ENCODE data around the gene LANCL3.
"Not testable (repeated sequence)": the region's sequence is repeated elsewhere in the genome, so short reads cannot be mapped to it uniquely, and the experiment has no call there.

The LANCL3 gene

DNA sequence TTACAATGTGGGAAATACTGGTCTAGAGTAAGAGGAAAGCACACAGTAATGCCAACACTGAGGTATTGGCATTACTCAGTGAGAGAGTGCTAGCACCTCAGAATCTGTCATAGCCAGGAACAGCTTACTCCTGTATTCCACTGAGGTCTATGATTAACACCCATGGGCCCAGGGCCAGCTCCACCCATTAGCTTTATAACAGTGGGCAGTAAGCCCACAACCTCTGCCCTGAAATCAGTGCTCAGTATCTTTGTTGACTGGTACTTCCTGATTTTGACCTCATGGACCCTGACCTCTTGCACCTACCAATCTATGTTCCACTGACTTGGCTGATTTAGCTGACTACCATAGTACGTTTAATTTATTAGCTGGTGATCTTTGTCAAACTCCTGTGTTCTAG lies 56.1 kb downstream of the LANCL3 start:
- no peak for DNase-seq

DNA sequence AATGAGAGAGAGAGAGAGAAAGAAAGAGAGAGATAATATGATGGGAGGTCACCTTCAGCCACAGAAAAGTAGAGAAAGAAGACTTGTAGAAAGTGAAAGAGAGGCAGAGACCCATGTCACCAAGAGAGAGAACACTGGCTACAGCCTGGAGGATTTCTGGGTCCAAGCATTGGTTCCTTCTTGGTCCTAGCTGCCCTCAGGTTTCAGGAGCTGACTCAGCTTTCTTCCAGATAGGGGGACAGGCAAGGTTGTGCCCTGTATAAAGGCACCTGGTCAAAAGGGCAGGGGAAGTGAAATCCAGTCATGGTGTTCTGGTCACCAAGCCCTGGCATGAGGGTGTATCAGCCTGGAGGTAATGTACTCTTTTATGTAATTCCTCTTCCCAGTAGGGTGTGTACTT lies 66.6 kb downstream of the LANCL3 start:
- DNase-seq: no peak

DNA sequence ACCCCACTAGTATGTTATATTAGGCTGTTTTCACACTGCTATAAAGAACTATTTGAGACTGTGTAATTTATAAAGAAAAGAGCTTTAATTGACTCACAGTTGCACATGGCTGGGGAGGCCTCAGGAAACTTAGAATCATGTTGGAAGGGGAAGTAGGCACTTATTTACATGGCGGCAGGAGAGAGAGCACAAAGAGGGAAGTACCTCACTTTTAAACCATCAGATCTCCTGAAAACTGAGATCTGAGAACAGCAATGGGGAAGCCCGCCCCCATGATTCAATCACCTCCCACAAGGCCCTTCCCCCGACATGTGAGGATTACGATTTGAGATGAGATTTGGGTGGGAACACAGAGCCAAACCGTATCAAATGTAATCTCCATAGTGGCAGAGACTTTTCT lies 68.7 kb downstream of the LANCL3 start:
- DNase-seq: no peak

DNA sequence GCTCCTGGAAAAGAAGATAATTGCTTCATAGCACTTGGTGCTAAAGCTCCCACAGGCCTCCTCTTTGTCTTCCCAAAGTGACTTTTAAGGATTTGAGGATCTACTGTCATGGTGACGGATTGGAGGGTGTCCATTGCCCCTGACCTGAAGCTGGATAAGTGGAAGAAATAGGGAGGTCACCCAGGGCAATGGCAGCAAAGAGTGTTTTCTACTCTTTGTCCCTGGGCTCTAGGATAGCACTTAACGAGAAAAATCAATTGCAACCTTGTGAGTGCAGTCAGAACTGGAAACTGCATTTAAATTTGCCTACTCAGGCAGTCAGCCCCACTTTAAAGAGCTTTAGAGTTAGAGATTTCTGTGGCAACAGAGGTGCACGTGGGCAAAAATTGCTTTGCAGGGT lies 70.4 kb downstream of the LANCL3 start:
- DNase-seq: no peak

DNA sequence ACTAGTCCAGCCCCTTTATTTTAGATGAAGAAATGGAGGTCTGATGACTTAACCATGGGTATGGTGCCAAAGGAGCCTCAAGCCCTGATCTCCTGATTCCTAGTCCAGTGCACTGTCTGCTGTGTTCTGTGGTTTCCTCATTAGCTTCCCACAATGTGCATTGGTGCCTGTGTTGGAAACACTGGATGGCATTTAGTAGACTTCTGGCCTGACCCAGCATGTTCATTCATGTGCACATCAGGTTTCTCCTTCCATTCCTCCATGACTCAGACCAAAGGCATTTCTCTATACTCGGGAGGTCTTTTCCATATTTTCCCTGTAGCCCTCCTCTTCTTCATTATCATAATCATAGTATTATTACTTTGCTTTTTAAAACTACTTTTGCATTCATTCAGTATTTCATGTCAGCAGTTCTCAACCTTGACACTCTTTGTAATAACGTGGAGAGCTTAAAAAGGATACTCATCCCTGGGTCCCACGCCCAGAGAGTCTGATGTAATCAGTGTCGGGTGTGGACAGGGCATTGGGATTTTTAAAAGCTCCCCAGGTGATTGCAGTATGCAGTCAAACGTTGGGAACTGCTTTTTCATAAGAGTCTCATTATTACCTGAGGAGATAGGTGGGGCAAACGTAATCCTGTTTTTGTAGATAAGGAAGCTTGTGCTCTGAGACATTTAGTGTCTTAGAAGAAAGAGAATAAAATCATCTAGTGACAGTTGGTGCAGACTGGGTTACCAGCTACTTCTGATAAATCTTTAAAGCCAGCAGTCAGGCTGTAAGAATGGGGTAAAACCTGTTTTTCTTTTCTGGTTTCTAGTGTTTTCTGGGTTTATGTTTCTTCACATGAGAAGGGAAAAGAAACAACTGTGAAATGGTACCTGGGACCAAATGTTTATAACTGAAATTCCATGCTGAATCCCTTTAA lies 73.2 kb downstream of the LANCL3 start:
- DNase-seq: no peak

DNA sequence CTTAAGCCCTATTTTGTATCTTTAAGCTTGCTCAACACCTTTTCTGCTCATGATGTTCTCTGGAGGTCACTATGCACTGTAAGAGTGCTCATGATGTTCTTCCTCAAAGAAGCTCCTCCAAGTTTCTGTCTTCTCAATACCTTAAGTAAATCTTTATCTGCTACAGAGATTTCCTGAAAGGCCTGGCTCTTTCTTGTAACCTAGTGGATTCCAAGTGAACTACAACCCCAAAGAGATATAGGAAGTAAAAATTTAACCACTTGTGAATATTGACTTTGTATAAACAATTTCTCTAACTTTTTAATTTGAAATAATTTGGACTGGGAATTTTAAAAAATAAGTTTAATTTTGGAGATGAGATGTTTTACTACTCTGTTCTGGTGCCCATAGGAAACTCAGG lies 74.8 kb downstream of the LANCL3 start:
- DNase-seq: no peak

DNA sequence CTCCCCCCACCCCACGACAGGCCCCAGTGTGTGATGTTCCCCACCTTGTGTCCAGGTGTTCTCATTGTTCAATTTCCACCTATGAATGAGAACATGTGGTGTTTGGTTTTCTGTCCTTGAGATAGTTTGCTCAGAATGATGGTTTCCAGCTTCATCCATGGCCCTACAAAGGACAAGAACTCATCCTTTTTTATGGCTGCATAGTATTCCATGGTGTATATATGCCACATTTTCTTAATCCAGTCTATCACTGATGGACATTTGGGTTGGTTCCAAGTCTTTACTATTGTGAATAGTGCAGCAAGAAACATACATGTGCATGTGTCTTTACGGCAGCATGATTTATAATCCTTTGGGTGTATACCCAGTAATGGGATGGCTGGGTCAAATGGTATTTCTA lies 79.4 kb downstream of the LANCL3 start:
- not testable (repeated sequence) for DNase-seq

DNA sequence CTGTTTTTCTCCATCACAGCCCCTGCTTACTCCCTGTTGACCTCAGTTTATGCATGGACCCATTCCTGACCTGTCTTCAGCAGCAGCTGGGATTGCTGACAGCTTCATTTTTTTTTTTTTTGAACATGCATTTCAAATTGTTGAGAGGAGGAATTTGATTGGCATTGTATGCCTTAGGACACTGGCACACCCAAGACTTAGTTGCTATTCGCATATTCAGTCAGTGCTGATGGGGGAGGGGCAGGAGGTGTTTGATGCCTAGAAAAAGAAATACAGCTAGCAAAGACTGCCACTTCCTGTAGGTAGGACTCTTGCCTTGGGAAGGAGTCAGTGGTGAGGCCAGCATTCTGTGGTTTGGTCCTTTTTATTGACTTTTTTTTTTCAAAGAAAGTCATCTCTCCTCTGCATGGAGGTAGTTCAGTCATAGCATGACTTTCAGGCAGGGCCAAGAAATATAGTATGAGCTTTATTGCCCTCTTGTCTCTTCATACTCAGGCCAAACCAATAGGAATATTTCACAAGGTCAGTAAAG lies 80.5 kb downstream of the LANCL3 start:
- no peak for DNase-seq

DNA sequence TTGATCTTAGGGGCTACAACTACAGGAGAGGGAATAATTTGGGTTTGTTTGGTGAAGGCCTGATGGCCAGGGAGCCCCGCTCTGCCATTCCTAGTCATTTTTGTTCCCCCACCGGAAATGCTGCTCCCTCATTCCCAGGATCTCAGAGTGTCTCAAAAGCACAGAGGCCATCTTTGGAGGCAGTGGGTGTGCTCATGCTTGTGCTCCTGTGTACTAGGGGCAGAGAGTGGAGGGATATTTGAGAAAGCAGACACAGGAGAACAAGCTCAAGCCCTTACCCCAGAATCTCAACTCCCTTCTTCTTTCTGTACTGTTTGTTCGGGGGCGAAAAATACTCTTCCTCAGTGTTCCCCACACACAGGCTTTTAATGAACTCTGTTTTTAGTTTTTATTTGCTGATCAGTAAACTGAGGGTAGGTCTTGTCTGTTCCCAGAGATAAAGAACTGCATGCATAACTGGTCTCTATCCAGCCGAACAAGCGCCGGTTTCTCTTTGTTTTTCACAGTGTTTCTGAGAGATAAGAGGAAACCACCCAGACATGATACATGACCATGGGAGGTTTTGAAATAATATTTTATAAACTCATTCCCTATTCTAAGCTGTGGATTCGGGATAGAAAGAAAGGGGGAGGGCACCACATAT lies 81.2 kb downstream of the LANCL3 start:
- no peak for DNase-seq

DNA sequence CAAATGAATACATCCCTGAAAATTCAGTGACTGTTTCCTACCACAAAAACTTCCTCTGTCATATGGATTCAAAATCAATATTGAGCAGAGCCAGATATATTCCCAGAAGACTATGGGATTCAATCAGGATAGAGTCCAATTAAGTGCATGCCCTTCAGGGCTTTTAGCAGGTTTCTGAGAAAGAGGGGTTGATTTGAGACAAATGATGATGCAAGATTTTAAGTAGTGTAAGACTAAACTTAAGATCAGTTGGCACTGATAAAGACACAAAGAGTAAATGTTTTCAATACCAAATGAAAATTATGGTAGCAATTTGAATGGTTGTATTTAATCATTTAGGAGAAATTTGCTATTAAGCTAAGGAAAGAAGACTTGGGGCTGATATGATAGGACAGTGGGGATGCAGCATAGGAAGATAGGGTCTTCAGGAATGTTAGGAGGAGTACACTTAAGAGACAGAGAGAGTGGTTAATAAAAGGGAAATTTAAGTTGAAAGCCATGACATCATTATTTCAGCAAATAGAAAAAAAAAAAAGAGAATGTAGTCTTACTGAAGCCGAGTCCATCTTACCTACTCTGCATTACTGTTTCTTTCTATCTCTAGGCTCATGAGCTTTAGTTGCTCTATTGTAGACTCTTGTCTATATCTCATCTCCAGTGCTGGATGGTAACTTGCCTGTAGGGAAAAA lies 82.1 kb downstream of the LANCL3 start:
- DNase-seq: no peak

DNA sequence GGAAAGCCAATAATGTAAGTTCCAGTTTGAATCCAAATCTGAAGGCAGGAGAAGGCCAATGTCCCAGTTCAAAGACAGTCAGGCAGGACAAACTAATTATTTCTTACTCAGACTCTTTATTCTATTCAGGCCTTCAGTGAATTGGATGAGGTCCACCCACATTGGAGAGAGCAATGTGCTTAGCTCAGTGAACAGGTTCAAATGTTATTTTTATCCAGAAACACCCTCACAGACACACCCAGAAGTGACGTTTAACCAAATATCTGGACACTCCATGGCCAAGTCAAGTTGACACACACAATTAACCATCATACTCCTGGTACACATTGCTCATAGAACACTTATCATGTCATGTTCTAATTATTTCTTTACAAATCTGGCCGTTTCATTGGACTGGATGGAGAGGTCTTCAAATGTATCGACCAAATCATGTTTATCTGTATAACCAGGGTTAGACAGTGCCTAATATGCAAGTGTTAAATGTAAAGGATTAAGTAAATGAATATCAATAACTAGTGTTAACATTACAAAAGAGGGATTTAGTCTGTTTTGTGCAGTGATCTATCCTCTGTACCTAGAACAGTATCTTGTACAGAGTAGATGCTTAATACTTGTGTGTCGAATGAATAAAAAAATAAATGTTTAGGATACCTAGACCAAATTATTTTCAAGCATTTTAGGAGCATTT lies 87.0 kb downstream of the LANCL3 start:
- DNase-seq: no peak

DNA sequence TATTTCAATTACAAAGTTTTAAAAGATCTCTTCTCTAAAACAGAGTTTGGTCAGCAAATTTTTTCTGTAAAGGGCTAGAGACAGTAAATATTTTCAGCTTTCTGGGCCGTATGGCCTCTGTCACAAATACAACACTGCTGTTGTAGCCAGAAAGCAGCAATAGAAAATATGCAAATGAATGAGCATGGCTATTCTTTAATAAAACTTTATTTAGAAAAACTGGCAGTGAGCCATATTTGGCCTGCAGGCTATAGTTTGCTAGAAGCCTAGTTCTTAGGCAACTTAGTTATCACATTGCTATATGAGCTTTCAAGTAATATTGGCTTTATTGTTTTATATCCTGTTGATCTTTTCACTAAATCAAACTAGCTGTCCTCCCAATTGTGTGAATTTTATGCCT lies 87.6 kb downstream of the LANCL3 start:
- no peak for DNase-seq

DNA sequence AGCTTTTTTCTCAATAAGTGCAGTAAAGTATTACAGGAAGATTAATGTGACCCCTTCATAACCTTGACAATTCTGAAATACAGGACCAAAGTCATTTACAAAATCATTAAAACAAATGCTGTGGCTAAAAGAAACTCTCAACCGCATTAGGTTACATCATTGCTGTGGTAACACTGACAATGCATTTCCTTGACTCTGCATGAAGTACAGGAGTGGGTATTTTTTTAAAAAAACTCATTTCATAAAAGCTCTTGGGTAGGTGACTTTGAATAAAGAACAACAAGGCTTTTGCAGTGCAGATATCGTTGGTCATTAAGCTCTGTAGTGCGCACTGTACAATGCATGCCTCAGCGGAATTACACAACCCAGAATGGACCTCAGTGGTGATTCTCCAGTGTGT lies 90.7 kb downstream of the LANCL3 start:
- no peak for DNase-seq

DNA sequence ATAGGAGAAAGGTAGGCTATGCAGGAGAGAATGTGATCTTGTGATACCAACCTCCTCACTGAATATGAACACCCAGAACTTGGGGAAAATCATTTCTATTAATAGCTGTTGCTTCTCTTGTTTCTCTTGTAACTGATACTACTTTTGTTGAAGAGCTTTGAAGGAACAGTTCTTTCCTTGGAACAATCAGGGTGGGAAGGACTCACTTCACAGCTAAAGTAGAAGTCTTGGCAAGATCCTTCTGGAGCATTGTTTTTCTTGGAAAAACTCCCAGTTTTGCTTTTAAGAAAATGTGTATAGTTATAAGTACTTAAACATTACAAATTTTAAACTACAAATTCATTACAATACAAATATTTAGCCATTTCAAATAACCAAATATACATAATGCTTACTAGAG lies 95.1 kb downstream of the LANCL3 start:
- no peak for DNase-seq

DNA sequence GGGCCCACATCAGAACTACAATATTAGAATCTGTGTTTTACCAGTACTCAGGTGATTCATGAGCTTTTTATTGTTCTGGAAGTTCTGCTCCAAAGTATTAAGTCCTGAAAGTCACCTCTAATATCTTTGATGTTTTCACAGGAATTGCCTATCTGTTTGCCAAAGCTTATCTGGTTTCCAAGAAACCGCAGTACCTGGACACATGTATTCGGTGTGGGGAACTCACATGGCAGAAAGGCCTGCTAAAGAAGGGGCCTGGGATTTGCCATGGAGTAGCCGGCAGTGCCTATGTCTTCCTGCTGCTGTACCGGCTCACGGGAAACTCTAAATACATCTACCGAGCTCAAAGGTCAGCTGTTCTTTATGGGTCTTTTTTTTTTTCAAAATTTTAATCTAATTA lies 95.7 kb downstream of the LANCL3 start:
- DNase-seq: no peak

DNA sequence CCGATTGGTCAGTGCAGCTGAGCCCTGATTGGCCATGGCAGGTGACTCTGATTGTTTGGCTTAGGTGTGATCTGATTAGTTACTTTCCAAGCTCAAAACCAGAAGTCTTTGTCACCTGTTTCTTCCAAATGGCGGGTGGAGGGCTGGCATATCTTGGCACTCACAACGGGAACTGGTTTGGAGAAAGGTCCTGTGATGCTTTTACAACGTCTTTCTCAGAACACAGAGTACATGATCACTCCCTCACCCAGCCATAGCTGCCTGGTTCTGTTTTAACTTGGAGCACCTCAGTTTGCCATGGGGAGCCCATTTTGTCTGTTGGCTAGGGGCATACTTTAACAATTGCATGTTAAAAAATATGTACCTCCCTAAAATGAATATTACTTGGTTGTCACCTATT lies 101.1 kb downstream of the LANCL3 start:
- no peak for DNase-seq

DNA sequence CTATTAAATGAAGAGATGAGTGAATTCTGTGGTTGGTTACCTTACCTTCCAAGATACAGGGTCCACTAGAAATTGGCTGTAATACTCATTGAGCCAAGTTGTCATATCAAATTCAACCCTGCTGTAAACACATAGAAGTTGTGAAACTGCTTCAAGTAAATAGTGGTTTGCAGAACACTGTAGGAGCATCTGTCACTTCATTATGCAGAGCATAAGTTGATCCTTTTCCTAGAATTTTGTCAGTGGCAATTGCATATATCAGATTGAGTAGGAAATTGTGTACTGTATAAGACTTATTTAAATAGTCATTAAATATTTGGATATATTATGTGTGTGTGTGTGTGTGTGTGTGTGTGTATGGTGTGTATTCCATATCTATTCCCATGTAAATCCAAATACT lies 105.3 kb downstream of the LANCL3 start:
- DNase-seq: no peak

DNA sequence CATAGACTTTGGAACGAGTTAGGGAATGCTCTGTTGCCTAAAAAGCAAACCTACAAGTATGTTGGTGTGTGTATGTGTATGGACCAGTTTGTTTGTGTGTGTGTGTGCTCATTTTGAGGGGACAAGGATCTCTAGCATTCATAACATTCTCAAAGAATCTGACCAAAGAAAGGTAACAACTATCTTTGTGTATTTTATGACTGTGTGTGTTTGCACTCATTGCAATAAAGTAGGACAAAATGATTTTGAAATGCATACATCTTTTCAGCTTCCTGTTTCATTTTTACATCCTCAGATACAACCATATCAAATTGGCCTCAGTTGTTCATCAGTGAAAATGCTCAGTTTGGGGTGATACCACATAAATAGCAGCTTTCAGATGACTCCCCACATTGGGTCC lies 105.8 kb downstream of the LANCL3 start:
- DNase-seq: no peak

DNA sequence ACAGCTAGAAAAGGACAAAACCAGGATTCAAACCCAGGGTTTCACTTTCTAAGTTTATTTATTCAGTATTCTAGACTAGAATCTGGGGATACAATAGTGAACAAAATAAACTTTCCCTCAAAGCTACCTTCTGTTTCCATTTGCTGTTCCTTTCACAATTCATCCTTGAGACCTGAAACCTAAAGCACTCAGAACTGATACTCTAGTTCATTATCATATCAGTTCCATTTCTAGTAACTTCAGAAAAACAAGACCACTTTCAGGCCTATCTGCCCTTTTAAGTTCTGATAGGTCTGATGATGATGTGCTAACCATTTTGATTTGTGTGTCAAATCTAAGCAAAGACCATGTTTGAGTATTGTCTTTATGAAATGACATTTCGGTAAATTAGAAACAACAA lies 106.3 kb downstream of the LANCL3 start:
- no peak for DNase-seq

DNA sequence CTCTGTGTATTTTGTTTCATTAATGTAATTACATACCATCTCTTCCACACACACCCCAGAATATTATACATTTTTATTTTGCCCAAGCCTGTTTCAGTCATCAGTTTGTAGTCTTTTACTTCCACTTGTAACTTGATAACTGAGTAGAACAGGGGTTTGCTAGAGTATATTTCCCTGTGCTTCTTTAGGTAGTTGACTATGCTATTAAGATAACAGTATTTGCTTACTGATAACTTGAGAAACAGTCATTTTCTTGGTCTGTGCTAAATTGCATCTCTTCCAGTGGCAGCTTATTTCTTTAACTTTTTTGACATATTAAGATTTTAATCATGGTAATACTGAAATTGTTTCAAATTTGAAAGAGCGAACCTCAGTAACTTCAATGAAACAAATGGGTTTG lies 107.1 kb downstream of the LANCL3 start:
- DNase-seq: no peak

DNA sequence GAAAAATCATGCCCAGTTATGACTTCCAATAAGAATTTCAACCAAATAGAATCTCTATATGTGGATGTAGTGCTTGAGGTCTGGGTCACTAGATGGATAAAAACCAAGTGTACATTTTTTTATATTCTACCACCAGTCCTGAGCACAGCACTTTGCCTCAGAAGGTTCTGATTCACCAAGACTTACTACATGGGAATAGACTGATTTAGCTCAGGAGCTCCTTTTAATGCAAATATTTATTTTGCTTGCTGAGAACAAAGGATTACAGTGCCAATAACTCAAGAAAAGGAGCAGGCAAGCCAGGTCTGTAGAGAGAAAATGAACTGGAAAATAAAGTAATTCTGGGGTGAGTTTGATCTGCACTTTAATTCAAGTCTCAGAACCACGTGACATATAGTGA lies 107.8 kb downstream of the LANCL3 start:
- DNase-seq: no peak

DNA sequence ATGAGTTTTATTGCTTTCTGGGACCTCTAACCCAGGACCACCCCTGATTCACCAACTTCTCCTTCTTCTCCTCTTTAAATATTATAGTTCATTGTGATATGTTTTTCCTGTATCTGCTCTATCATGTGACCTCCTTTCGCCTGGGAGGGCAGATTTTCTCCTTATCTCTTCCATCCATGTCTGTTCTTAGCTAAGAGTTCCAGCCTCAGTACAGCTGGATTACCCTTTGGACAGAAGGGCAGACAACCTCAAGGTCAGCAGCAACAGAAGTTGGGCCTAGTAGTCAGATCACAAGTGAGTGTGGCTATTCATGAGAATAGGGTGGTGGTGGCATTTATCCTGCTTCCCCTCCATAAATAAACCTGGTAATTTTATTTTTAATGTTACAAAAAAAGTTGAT lies 108.4 kb downstream of the LANCL3 start:
- DNase-seq: no peak

DNA sequence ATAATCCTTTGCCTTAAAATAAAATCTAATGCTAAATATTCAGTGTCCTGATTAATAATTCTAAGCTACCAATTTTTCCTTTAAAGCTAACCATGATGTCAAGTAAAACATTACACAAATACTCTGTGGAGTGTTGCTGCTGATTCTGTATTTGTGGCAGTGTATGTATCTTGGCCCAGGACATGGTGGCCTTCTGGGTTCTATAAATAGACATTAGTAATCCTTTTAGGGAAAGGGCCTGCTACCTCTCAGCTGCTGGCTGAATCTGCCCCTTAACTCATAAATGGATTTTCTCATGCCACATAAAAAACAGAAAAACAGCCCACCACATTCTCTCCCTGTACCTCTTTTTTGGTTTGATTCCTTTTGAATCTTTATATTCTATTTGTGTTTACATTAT lies 113.0 kb downstream of the LANCL3 start:
- DNase-seq: no peak

Data from activated CD4-positive, alpha-beta T cell treated with anti-CD3 and anti-CD28 coated beads, Interleukin-2, amount 50 U/mL, for 4 hours (primary cell).